Bronchial epithelial cell (primary cell): ENCODE data around the gene H2AZ1. TPM values are rescaled to one million over a fixed set of nuclear protein-coding genes. Genes with fewer than 3 reads are reported as not detected.

Source experiments
- DNase-seq: peaks from one replicate; pipeline ENCODE4 v3.0.0-alpha.2; 2010; ENCODE audit warnings: low read depth
- FAIRE-seq: peaks from 2 replicates; lab custom pipeline; 2011; peaks lifted over from hg19 to GRCh38; lab: Jason Lieb, UNC
- H3K27me3 ChIP-seq: 2 replicates; pipeline ENCODE4 v1.5.1; 2011; ENCODE audit warnings: low read length; ENCODE audit not compliant: control insufficient read depth, insufficient read depth
- H3K36me3 ChIP-seq: 2 replicates; pipeline ENCODE4 v1.5.1; 2011; ENCODE audit warnings: low read length; ENCODE audit not compliant: control insufficient read depth, insufficient read depth
- H3K4me3 ChIP-seq: 2 replicates; pipeline ENCODE4 v1.5.1; 2011; ENCODE audit warnings: mild to moderate bottlenecking, low read depth, low read length, control low read depth
- total RNA-seq: library from RNA; depleted of rRNA; stranded (reverse); fragments of >200 nt; gene quantifications from 2 replicates; pipeline ENCODE4 v1.2.1, GENCODE V29; 2014
- TF ChIP-seq, protein P1 (sequence below): IDR thresholded peaks from 2 replicates; pipeline ENCODE4 v1.5.1; 2011; ENCODE audit warnings: mild to moderate bottlenecking, moderate library complexity, low read length, control low read depth, inconsistent platforms; ENCODE audit not compliant: insufficient read depth, severe bottlenecking

The H2AZ1 gene
- total RNA-seq, 1 donor from 2014 or later = 276 TPM

DNA sequence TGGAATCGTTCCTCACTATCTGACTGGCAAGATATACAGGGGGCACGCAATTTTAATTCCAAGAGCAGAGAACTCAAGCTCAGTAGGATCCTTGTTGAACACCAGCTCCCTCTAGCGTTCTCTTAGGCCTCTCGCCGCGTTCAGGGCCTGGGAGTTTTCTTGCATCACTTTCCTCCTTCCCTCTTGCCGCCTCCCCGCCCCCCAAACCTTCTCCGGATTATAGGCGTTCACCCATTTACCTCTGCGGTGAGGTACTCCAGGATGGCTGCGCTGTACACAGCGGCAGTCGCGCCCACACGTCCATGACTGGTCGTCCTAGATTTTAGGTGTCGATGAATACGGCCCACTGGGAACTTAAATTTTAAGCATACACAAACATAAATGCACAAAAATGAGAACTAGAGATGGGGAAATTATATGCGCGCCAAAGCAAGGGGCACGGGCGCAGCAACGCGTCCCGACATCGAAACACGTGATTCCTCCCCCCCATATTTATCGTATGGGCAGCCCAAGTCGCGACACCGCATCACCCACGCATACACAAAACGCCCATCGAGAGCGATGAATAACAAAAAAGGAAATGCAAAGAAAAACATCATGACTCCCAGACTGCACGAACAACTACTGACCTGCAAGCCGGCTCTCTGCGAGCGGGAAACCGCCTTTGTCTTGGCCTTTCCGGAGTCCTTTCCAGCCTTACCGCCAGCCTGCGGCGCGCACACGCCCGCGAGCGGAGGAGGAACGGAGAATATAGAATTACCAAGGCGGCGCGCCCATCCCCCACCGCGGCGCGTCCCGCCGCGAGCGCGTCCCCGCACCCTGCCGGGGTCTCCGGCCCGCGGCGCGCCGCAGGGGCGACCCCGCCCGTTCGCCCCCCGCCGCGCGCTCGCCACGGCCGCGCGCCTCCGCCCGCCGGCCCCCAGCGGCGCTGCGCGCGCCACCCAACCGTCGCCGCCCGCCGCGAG is 759 bp downstream of the H2AZ1 start:
- DNase-seq (peak; percentile 90), FAIRE-seq (peak; percentile 36)
- H3K27me3 ChIP-seq = no peaks in the 10 kb centered on the region
- TF ChIP-seq, protein P1, sequence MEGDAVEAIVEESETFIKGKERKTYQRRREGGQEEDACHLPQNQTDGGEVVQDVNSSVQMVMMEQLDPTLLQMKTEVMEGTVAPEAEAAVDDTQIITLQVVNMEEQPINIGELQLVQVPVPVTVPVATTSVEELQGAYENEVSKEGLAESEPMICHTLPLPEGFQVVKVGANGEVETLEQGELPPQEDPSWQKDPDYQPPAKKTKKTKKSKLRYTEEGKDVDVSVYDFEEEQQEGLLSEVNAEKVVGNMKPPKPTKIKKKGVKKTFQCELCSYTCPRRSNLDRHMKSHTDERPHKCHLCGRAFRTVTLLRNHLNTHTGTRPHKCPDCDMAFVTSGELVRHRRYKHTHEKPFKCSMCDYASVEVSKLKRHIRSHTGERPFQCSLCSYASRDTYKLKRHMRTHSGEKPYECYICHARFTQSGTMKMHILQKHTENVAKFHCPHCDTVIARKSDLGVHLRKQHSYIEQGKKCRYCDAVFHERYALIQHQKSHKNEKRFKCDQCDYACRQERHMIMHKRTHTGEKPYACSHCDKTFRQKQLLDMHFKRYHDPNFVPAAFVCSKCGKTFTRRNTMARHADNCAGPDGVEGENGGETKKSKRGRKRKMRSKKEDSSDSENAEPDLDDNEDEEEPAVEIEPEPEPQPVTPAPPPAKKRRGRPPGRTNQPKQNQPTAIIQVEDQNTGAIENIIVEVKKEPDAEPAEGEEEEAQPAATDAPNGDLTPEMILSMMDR = peak; percentile 90
- peaks cover 2% of the 10 kb centered on the region for H3K36me3 ChIP-seq
- peak overlapping the region; percentile 71 for H3K4me3 ChIP-seq

DNA sequence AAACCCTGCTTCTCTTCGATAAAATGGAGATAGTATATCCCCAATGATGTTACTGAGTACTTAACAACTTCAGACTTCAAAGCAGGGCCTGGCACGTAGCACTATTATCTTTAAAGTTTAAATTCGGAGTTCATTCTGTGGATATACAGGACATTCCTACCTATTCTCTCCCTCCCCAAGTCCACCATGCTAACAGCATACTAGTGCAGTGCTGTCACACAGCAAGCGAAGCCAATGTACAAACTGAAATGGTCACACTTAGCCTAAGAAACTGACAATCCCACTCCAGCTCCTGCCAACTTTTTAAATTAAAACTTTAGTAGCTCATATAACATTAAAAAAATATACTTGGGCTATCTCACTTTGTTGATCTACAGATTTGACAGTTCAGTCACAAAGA is 2.5 kb downstream of the H2AZ1 start:
- Histone ChIP-seq H3K4me3 (no peak overlapping the region), H3K27me3 (no peaks in the 10 kb centered on the region), H3K36me3 (peaks cover 2% of the 10 kb centered on the region)
- no peak for FAIRE-seq
- TF ChIP-seq, protein P1 = no peak
- no peak for DNase-seq

DNA sequence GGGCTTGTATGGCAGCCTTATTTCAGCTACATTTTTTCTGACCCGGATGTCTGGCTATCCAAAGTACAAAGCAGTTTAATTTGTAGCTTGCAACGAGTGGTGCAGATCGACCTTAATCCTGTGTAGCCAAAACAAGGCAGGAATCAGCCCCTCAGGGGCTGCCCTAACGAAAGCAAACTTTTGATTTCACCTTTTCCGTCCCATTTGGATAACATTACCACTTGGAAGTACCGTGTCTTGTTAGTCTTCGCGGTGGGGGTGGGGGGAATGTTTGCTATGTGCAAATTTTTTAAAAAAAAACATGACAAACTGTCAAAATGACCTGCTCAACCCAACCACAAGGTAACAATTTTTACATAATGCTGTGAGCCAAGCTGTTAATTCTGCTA is 2.9 kb downstream of the H2AZ1 start:
- Histone ChIP-seq H3K4me3 (peak overlapping the region; percentile 91), H3K36me3 (peaks cover 2% of the 10 kb centered on the region), H3K27me3 (no peaks in the 10 kb centered on the region)
- TF ChIP-seq, protein P1 = no peak
- no peak for FAIRE-seq
- no peak for DNase-seq

DNA sequence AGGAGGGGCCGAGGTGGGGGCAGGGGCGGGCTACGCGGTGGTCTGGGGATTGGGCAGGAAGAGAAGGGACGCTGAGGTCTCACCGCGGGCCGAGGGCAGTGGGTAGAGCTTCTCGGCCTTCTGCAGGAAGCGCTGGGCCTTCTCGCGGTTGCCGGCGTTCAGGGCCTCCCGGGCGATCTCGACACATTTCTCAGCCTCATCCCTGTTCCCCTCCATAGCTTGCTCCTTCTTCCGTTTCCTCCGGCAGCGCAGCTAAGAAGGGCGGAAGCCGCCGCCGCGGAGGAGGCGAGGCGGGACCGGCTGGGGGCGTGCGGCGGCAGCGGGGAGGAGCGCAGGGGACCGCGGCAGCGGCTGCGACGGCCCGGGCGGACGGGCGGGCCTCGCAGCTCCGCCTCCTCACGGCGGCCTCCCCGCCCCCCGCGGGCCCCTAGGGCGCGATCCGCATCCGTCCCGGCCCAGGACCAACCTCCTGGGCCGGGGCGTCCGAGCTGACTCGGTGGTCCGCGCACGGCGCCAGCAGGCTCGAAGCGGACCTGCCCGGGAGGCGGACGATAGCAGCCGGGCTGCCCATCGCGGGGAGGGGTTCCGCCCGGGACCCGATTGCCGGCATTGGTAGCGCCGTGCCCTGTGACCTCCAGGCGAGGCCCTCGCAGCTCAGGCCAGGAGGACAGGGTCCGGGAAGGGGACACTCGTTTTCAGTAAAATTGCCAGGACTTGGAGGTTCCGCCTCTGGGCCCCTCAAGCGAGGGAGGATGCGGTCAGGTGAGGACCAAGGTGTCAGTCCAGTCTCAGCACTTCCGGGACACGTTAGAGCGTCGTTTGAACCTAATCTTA is 3.5 kb downstream of the H2AZ1 start, which contains the start of gene DNAJB14:
DNAJB14 (minus strand) TSS at position 263 of the 834 bp plus-strand sequence; CDS start at position 216, 47 bp downstream.
- Histone ChIP-seq H3K36me3 (peaks cover 2% of the 10 kb centered on the region), H3K27me3 (no peaks in the 10 kb centered on the region), H3K4me3 (peak within 1 kb of the TSS; percentile 91)
- DNase-seq (peak; percentile 60), FAIRE-seq (no peak)
- TF ChIP-seq, protein P1 = no peak

DNA sequence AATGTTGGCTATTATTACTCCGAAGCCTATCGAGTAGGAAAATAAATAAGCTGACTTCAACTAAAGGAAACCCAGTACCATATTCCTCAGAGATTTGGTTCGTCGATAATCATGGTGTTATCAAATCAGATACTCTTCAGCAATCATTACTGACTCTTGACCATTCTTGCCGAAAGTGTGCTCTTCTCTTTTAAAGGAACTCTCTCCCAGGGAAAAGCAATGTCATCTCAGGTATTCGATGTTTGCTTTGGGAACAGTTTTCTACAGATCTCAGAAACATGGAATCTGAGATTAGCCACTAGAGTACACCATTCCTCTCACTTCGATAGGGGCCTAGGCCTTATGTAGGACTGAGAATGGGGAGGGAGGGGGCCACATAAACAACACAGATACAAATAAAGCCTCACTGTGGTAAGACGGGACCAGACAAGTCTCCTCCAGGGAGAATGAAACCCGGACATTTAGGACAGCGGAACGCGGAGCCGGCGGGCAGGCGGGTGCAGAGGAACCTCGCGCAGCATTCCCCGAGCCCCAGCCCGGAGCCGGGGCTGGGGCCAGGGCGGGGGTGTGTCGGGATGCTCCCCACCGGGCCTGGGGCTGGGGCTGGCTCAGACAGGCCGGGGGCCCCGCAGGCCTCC is 4.2 kb downstream of the H2AZ1 start:
- FAIRE-seq = no peak
- H3K36me3 ChIP-seq = peaks cover 2% of the 10 kb centered on the region
- H3K4me3 ChIP-seq = peak overlapping the region; percentile 91
- TF ChIP-seq, protein P1 = no peak
- DNase-seq = no peak
- no peaks in the 10 kb centered on the region for H3K27me3 ChIP-seq
